Measurements from ENCODE around the gene ZNF367. TPM values are rescaled to one million over a fixed set of nuclear protein-coding genes. Genes with fewer than 3 reads are reported as not detected.

ZNF367 gene
- total and polyA plus RNA-seq, 9 of the 15 experiments (the other 6 are each of a cell fraction or from before 2014, with no cell fraction given) = 2.7 to 14.4 (median 10.0) TPM

DNA sequence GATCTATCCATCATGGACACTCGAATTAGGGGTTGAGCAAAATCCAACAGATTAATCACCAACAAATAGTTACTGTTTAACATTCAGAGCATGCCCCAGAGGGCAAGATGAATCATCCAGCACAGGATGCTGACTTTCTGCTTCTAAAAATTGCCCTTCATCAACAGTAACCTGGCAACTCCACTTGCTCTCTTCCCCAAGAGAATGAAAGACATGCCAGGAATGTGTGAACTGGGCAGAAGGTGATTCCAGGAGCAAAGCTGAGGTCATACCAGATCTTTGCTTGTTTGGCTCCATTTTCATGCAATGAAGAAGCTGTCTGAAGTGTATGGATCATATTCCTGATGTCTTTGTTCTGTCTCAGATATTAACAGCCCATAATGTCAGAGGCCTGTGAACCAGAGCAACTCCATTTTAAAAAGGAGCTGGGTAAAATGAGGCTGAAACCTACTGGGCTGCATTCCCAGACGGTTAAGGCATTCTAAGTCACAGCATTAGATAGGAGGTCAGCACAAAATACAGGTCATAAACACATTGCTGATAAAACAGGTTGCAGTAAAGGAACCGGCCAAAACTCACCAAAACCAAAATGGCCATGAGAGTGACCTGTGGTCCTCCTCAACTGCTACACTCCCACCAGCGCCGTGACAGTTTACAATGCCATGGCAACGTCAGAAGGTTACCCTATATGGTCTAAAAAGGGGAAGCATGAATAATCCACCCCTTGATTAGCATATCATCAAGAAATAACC is 2.5 kb upstream of the ZNF367 start (continued):
- TF ChIP-seq, protein P1, sequence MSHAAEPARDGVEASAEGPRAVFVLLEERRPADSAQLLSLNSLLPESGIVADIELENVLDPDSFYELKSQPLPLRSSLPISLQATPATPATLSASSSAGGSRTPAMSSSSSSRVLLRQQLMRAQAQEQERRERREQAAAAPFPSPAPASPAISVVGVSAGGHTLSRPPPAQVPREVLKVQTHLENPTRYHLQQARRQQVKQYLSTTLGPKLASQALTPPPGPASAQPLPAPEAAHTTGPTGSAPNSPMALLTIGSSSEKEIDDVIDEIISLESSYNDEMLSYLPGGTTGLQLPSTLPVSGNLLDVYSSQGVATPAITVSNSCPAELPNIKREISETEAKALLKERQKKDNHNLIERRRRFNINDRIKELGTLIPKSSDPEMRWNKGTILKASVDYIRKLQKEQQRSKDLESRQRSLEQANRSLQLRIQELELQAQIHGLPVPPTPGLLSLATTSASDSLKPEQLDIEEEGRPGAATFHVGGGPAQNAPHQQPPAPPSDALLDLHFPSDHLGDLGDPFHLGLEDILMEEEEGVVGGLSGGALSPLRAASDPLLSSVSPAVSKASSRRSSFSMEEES (CRISPR knock-in tag; IDR thresholded peaks at IDR 0.05) = peak; percentile 68
- TF ChIP-seq PPARD (CRISPR knock-in tag; IDR thresholded peaks at IDR 0.05) (peak; percentile 80), MAFG (tag; conservative IDR thresholded peaks at IDR 0.05) (peak; percentile 69), HEY1 (CRISPR knock-in tag; IDR thresholded peaks at IDR 0.05; ENCODE audit: borderline replicate concordance) (no peak), POLR2G (IDR thresholded peaks at IDR 0.05; ENCODE audit: low read depth, low read length) (no peak), MTA2 (IDR thresholded peaks at IDR 0.05; ENCODE audit: low read depth) (0 out of 2 replicates have a peak, but pooled peaks have one; percentile 8), ZNF41 (CRISPR knock-in tag; conservative IDR thresholded peaks at IDR 0.05) (peak; percentile 96), MAFK (IDR thresholded peaks at IDR 0.05; ENCODE audit: low read length) (no peak), ZNF699 (CRISPR knock-in tag; IDR thresholded peaks at IDR 0.05; ENCODE audit: insufficient replicate concordance) (peak; percentile 87), KLF6 (CRISPR knock-in tag; IDR thresholded peaks at IDR 0.05; ENCODE audit: borderline replicate concordance) (peak; percentile 99), TAF7 (tag; IDR thresholded peaks at IDR 0.05) (peak; percentile 96), GATAD2A (IDR thresholded peaks at IDR 0.05) (peak; percentile 84), HDAC1 (IDR thresholded peaks at IDR 0.05) (no peak; a peak in 1 of 4 replicates), ZNF717 (CRISPR knock-in tag; IDR thresholded peaks at IDR 0.05) (peak; percentile 91), ZNF76 (CRISPR knock-in tag; IDR thresholded peaks at IDR 0.05; ENCODE audit: borderline replicate concordance) (peak; percentile 99), GTF2F1 (IDR thresholded peaks at IDR 0.05; ENCODE audit: low read depth, low read length) (no peak), SMARCA5 (IDR thresholded peaks at IDR 0.05) (0 out of 2 replicates have a peak, but pooled peaks have one; percentile 53)
- TF ChIP-seq, protein P2, sequence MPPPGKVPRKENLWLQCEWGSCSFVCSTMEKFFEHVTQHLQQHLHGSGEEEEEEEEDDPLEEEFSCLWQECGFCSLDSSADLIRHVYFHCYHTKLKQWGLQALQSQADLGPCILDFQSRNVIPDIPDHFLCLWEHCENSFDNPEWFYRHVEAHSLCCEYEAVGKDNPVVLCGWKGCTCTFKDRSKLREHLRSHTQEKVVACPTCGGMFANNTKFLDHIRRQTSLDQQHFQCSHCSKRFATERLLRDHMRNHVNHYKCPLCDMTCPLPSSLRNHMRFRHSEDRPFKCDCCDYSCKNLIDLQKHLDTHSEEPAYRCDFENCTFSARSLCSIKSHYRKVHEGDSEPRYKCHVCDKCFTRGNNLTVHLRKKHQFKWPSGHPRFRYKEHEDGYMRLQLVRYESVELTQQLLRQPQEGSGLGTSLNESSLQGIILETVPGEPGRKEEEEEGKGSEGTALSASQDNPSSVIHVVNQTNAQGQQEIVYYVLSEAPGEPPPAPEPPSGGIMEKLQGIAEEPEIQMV (tag; conservative IDR thresholded peaks at IDR 0.05; ENCODE audit: low read depth) = peak; percentile 93
- TF ChIP-seq, protein P3, sequence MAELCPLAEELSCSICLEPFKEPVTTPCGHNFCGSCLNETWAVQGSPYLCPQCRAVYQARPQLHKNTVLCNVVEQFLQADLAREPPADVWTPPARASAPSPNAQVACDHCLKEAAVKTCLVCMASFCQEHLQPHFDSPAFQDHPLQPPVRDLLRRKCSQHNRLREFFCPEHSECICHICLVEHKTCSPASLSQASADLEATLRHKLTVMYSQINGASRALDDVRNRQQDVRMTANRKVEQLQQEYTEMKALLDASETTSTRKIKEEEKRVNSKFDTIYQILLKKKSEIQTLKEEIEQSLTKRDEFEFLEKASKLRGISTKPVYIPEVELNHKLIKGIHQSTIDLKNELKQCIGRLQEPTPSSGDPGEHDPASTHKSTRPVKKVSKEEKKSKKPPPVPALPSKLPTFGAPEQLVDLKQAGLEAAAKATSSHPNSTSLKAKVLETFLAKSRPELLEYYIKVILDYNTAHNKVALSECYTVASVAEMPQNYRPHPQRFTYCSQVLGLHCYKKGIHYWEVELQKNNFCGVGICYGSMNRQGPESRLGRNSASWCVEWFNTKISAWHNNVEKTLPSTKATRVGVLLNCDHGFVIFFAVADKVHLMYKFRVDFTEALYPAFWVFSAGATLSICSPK (IDR thresholded peaks at IDR 0.05; ENCODE audit: borderline replicate concordance) = no peak
- TF ChIP-seq, protein P4, sequence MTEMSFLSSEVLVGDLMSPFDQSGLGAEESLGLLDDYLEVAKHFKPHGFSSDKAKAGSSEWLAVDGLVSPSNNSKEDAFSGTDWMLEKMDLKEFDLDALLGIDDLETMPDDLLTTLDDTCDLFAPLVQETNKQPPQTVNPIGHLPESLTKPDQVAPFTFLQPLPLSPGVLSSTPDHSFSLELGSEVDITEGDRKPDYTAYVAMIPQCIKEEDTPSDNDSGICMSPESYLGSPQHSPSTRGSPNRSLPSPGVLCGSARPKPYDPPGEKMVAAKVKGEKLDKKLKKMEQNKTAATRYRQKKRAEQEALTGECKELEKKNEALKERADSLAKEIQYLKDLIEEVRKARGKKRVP (CRISPR knock-in tag; IDR thresholded peaks at IDR 0.05) = peak; percentile 96
- TF ChIP-seq, protein P5, sequence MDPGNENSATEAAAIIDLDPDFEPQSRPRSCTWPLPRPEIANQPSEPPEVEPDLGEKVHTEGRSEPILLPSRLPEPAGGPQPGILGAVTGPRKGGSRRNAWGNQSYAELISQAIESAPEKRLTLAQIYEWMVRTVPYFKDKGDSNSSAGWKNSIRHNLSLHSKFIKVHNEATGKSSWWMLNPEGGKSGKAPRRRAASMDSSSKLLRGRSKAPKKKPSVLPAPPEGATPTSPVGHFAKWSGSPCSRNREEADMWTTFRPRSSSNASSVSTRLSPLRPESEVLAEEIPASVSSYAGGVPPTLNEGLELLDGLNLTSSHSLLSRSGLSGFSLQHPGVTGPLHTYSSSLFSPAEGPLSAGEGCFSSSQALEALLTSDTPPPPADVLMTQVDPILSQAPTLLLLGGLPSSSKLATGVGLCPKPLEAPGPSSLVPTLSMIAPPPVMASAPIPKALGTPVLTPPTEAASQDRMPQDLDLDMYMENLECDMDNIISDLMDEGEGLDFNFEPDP (CRISPR knock-in tag; IDR thresholded peaks at IDR 0.05) = peak; percentile 98

Measured in K562 (cell line).